Activated naive CD8-positive, alpha-beta T cell treated with anti-CD3 and anti-CD28 coated beads, Interleukin-2, amount 50 U/mL, for 24 hours (primary cell): ENCODE results near the gene CHST11.

Experiments used
- ATAC-seq: fragments of 150-1000 bp; cut with Tn5 transposase; one replicate; pipeline ENCODE4 v1.10.0; 2021
- DNase-seq: peaks from one replicate; pipeline ENCODE4 v3.0.0; 2021
- H3K27ac Mint-ChIP-seq: one replicate; pipeline ENCODE4 v1.8.0; 2021; ENCODE audit warnings: mild to moderate bottlenecking, mixed read lengths
- H3K27me3 Mint-ChIP-seq: one replicate; pipeline ENCODE4 v1.8.0; 2021; ENCODE audit warnings: mixed read lengths
- H3K36me3 Mint-ChIP-seq: one replicate; pipeline ENCODE4 v1.8.0; 2021; ENCODE audit warnings: low read depth, mixed read lengths
- H3K4me1 Mint-ChIP-seq: one replicate; pipeline ENCODE4 v1.8.0; 2021; ENCODE audit warnings: mixed read lengths
- H3K4me3 Mint-ChIP-seq: one replicate; pipeline ENCODE4 v1.8.0; 2021; ENCODE audit warnings: mild to moderate bottlenecking, moderate library complexity, mixed read lengths
- H3K9me3 Mint-ChIP-seq: one replicate; pipeline ENCODE4 v1.8.0; 2021; ENCODE audit warnings: mixed read lengths

The CHST11 gene

DNA sequence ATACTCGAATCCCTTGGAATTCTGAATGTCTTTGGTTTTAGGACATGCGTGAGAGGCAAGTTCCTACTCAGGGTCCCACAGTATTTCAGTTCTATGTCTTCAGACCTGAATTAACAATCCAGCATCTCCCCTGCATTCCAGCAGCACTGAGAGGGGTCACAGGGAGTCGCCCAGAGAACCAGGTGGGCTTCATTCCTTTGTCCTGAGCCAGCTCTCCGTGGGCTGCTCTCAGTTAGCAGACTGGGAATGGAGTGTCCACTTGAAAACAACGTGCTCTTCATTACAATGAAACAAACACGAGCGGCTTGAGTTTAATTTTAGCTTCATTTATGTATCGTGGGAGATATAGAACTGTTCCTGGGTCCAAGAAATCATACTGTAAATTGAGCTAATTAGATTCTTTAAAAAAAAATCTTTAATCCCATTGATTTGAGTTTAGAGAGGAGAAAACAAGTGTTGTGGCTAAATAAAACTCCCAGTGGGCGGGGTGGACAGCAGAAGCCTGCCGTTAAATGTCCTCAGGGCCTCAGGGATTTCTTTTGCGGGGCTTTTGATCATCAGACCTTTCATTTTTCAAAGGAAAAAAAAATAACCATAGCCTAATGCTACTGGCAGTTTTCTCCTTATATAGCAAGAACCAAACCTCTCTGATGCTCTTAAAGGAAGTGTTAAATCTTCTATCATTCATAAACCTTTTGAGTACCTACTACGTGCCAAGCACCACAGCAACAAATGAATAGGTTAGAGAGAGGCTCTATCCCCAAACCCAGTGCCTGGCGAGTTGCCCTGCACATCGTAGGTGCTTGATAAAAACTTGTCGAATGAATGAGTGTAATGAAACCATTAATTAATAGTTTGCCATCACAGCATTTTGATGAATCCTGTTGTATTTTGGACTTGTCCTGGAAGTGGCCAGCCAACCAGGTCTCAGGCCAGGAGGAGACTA, 140.4 kb downstream of the CHST11 start:
- Mint-ChIP-seq H3K27me3 (no peaks in the 10 kb centered on the region), H3K36me3 (no peaks in the 10 kb centered on the region), H3K27ac (no peak overlapping the region), H3K9me3 (no peaks in the 10 kb centered on the region), H3K4me3 (no peak overlapping the region), H3K4me1 (peaks cover 30% of the 10 kb centered on the region)
- ATAC-seq: no peak
- no peak for DNase-seq

DNA sequence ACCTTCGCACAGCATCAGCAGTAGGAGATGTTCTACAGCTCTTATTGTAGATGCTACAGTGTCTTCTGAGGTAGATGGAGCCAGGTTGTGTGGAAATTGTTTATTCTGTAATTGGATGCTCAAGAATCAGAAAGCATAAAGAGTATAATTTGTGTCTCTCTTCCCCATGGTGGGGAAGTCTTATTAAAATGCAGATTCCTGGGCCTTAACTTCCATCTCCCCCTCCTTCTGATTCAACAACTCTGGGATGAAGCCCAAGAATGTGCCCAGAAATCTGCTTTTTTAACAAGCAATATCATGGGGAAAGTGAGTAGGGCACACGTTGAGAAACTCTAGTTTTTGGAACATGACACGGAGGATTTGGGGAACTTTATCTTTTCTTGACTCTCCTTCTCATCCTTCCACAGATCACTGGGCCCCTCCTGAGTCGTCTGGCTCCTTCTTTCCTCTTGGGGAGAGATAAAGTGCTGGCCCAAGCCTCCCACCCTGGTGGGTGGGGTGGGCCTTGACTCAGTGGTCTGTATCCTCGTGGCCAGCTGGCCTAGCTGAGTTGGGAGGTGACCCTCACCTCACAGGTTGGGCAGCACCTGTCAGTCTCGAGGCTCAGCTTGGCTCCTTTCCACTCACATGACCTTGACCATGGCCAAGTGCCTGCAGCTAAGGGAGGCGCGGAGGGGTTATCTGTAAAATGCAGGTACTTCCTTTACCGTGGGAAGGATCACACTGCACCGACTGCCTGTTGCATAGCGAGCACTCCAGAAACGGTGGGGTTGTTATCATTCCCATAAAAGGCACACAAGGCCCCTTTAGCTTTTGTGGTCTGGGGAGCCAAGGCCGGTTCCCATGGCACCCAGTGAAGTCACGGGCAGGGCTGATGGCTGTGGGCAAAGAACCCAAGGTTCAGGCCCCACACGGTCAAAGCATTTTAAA, 141.9 kb downstream of the CHST11 start:
- Mint-ChIP-seq H3K27ac (no peak overlapping the region), H3K4me3 (no peak overlapping the region), H3K4me1 (peaks cover 43% of the 10 kb centered on the region)

DNA sequence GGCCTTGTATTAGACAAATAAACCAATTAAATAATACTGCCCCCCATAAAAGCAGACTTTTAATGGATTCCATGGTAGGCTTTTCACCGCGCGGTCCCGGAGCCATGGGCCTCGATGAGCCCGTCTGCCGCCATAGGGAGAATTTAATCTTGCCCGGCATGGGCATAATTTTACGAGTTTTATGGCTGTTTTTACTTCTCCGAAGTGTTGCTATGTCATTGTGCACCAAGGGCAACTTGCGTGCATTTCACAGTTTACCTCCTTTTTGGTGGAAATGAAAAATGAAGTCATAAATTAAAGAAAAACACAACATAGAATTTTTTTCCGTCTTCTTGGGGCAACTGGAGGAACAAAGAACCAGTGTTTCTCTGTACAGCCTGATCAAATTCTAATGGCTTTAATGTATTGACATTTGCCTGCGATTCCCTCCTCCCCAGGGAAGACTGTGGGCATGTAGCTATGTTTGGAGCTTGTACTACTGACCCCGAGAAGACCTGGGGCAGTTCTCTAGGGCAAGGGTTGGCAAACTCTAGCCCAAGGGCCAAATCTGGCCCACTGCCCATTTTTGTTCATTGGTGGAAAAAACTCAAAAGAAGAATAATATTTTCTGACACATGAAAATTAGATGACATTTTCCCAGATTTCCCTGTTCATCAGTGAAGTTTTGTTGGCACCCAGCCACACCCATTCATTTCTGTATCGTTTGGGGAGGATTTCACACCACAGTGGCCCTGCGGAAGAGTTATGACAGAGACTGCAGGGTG, 142.7 kb downstream of the CHST11 start:
- no peaks in the 10 kb centered on the region for H3K9me3 Mint-ChIP-seq
- peaks cover 9% of the 10 kb centered on the region for H3K36me3 Mint-ChIP-seq
- H3K4me3 Mint-ChIP-seq: no peak overlapping the region
- peaks cover 52% of the 10 kb centered on the region for H3K4me1 Mint-ChIP-seq
- no peaks in the 10 kb centered on the region for H3K27me3 Mint-ChIP-seq
- no peak overlapping the region for H3K27ac Mint-ChIP-seq
- DNase-seq (no peak), ATAC-seq (no peak)

More for the DNA sequence above, 141.9 kb downstream of the CHST11 start:
- H3K36me3 Mint-ChIP-seq: peaks cover 9% of the 10 kb centered on the region
- ATAC-seq: no peak
- no peak for DNase-seq
- H3K9me3 Mint-ChIP-seq: no peaks in the 10 kb centered on the region
- no peaks in the 10 kb centered on the region for H3K27me3 Mint-ChIP-seq

DNA sequence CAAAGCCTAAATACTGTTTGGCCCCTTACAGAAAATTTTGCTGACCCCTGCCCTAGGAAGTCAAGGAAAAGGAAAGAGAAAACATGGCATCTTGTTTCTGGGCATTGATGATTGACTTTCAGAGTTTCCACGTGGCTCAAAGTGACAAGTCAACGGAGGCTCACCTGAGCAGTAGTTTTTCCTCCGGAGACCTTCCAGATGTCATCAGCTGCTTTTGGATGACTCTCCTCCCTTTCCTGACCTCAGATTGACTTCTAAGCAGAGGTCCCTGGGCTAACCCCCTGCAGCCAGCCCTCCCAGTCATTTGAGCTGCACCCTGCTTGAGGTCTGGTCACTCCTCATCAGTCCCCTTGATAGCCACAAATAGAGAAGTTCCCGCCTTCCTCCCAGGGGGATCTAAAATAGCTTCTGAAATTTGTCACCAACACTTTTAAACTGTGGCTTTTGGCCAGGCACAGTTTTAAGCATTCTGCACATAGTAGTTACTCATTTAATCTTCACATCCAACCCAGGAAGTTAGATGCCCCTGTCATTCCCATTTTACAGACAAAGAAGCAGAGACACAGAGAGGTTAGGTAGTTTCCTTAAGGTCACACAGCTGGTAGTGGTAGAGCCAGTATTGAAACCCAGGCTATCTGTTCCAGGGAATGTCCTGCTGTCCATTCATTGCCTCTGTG, 143.4 kb downstream of the CHST11 start:
- Mint-ChIP-seq H3K4me3 (no peak overlapping the region), H3K9me3 (no peaks in the 10 kb centered on the region), H3K4me1 (peaks cover 58% of the 10 kb centered on the region), H3K36me3 (peaks cover 12% of the 10 kb centered on the region), H3K27me3 (no peaks in the 10 kb centered on the region), H3K27ac (no peak overlapping the region)
- DNase-seq (no peak), ATAC-seq (no peak)

DNA sequence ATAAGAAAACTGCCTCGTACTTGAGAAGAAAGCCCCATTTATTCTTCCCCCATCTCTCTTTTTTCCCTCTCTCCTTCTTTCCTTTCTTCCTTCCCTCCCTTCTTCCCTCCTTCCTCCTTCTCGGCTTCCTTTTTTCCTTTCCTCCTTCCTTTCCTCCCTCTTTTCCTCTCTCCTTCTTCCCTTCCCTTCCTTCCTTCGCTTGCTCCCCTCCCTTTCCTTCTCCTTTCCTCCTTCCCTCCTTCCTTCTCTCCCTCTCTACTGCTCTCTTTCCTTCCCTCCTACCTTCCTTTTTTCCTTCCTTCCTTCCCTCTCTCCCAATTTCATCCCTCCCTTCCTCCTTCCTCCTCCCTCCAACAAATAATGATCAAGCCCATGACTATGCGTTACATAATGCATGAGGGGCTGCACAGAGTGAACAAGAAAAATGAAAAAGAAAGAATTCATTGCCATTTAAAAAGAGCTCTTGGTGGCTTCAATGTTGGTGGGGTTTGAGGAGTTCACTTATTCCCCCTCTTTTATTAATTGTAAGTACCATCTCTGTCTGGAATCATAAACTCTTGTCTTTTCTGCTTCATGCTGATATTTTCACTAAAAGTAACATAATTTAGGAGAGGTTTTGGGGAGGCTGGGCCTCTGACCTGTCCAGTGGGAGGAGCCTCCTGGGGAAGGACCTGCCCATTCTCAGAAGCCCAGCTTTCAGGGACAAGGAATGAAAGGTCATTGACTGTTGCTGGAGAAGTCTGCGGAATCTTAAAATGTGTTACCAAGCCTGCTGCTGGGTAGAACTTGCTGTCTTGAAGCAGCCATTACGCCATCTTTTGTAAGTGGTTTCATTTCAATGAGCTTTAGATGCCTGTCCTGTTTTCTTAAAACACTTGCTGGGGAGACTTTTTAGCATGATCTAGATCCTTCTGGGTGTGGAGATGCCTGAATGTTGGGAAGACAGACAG, 144.3 kb downstream of the CHST11 start:
- Mint-ChIP-seq H3K9me3 (no peaks in the 10 kb centered on the region), H3K36me3 (peaks cover 12% of the 10 kb centered on the region), H3K27me3 (no peaks in the 10 kb centered on the region), H3K4me3 (no peak overlapping the region), H3K27ac (no peak overlapping the region), H3K4me1 (peaks cover 55% of the 10 kb centered on the region)
- ATAC-seq: no peak
- no peak for DNase-seq

DNA sequence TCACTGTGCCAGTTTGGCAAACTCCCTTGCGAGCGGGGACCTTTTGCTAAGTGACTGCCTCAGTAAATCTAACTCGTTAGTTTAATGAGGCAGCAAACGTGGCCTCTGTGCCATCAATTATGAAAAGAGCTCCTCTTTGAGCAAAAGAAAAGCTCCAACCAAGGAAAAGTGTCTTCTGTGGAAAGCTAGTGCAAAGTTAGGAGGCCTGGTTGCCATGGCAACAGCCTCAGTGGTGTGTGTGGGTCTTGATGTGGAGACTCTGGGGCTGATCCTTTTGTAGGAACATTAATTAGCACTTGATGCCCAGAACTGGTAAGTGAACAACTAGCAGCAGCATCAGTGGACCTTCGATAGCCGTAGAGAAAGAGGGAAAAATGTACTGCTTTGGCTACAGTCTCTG, 145.7 kb downstream of the CHST11 start:
- DNase-seq: no peak
- Mint-ChIP-seq H3K27me3 (no peaks in the 10 kb centered on the region), H3K36me3 (peaks cover 13% of the 10 kb centered on the region)

DNA sequence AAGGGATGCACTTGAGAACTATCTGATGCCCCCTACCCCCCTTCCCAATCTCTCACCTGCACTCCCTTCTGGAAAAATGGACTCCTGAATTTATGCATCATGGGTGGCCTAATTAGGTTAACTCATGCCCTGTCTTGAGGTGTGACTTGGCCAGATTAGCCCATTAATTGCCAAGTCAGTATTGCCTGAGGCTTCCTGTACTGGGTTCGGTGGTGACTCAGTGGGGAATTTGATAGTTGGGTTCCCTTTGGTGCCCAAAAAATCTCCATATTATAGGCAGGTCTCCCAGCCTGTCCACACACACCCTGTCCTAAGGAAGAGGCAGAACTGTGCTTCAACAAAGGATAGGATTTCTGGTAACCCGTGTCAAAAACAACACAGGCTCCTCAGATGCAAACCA, 146.1 kb downstream of the CHST11 start:
- ATAC-seq: no peak
- peaks cover 43% of the 10 kb centered on the region for H3K4me1 Mint-ChIP-seq
- no peak for DNase-seq
- no peak overlapping the region for H3K27ac Mint-ChIP-seq
- H3K36me3 Mint-ChIP-seq: peaks cover 14% of the 10 kb centered on the region
- H3K4me3 Mint-ChIP-seq: no peak overlapping the region
- H3K9me3 Mint-ChIP-seq: no peaks in the 10 kb centered on the region
- H3K27me3 Mint-ChIP-seq: no peaks in the 10 kb centered on the region

More for the DNA sequence above, 145.7 kb downstream of the CHST11 start:
- no peak for ATAC-seq
- peaks cover 43% of the 10 kb centered on the region for H3K4me1 Mint-ChIP-seq
- H3K27ac Mint-ChIP-seq: no peak overlapping the region
- no peaks in the 10 kb centered on the region for H3K9me3 Mint-ChIP-seq
- no peak overlapping the region for H3K4me3 Mint-ChIP-seq

DNA sequence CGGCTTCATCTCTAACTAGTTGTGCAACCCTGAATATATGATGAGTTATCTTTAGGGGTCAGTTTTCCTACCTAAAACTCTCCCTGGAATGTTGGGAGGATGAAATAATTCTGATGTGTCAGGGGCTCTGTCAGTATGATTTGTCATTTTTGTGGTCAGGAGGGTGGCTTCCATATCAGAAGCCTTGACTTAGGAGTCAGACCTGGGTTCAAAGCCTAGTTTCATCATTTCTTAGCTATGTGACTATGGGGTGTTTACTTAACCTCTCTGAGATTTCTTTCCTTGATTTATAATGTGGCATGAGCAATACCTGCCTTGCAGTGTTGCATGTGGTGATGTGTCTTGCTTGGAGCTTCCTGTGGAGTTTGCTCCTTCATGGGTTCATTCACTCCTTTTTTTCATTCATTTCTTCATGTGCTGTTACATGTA, 146.8 kb downstream of the CHST11 start:
- peaks cover 41% of the 10 kb centered on the region for H3K4me1 Mint-ChIP-seq
- H3K4me3 Mint-ChIP-seq: no peak overlapping the region
- H3K36me3 Mint-ChIP-seq: peaks cover 14% of the 10 kb centered on the region
- H3K9me3 Mint-ChIP-seq: no peaks in the 10 kb centered on the region
- H3K27ac Mint-ChIP-seq: peak overlapping the region; percentile 60
- no peak for DNase-seq
- no peaks in the 10 kb centered on the region for H3K27me3 Mint-ChIP-seq
- peak; percentile 16 for ATAC-seq

DNA sequence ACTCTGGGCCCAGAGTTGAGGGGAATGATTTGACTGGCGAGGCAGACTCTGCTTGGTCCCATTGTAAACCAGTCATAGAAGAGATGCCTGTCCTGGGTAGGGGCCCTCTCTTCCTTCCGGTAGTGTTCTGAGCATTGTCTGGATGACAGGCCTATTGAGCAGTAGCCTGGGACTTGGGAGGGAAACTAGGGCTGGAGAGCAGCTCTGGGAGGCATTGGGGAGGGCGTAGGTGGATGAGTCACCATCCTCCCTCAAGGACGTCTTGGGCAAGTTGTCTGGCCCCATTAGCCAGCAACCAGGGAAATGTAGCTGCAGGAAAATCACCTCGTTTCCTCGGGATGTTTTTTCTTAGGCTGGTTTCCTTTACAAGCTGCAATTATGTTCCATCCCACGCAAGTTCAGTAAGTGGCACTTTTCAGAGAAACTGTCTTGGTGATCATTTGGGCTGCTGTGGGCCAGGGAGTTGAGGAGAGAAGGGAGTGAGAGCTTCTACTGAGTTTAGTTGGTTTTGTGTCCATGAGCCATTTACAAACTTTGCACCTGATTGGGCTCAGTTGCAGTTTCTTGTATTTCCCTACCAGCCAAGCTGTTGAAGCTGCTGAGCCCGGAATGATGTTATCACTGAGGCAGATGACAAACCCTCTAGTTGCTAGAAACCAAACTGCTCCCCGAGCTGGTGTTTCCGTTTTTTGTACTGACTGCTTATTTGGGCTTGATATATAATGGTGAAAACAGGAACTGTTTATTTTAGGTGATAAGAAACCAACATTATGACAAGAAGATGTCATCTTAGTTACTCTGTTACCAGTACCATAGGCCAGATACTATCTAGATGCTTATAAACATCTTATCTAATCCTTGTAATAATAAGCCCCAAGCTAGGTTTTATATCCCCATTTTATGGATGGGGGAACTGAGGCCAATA, 147.6 kb downstream of the CHST11 start:
- peak; percentile 47 for DNase-seq
- H3K4me1 Mint-ChIP-seq: peaks cover 41% of the 10 kb centered on the region
- peaks cover 14% of the 10 kb centered on the region for H3K36me3 Mint-ChIP-seq
- no peaks in the 10 kb centered on the region for H3K27me3 Mint-ChIP-seq
- peak overlapping the region; percentile 60 for H3K27ac Mint-ChIP-seq
- no peaks in the 10 kb centered on the region for H3K9me3 Mint-ChIP-seq
- ATAC-seq: peak; percentile 80
- no peak overlapping the region for H3K4me3 Mint-ChIP-seq

DNA sequence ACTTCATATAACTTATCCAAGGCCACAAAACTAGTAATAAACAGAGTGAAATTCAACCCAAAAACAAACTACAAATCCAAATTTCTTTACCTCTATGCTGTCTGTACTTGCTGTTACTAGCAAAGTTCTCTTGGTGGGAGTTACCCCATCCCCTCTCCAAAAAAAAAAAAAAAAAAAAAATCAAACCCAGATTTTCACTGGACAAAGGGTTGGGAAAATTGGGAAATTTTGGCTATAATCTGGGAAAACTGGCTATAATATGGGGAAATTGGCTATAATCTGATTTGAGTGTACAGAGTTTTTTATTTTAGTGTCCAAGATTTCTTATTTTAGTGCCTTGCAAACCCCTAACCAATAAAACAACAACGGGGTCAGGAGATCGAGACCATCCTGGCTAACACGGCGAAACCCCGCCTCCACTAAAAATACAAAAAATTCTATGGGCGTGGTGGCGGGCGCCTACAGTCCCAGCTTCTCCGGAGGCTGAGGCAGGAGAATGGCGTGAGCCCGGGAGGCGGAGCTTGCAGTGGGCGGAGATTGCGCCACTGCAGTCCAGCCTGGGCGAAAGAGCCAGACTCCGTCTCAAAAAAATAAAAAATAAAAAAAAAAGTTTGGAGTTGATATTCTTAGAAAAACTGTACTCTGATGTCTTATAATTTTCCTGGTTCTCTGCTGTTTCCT, 148.4 kb downstream of the CHST11 start:
- no peak overlapping the region for H3K4me3 Mint-ChIP-seq
- H3K27ac Mint-ChIP-seq: no peak overlapping the region
- H3K4me1 Mint-ChIP-seq: peaks cover 41% of the 10 kb centered on the region
- DNase-seq: no peak
- peaks cover 14% of the 10 kb centered on the region for H3K36me3 Mint-ChIP-seq
- H3K9me3 Mint-ChIP-seq: no peaks in the 10 kb centered on the region
- no peak for ATAC-seq
- no peaks in the 10 kb centered on the region for H3K27me3 Mint-ChIP-seq

DNA sequence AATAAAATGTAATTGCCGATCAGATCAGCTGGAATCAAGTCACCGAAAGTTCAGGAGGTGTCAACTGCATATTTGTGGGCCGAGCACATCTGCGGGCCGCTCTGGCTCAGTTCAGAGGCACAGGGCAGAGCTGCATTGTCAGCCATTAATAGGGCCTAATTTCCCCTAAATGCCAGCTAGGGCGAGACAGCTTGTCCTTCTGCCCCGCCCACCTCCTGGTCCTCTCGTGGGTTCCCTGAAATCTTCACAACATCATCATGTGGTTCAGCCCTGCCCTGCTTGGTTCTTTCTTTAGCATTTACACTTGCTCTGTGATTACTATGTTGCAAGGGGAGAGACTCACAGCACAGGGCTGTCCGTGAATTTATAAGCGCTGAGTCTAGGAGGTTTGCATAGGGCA, 148.9 kb downstream of the CHST11 start:
- H3K27me3 Mint-ChIP-seq: no peaks in the 10 kb centered on the region
- peaks cover 14% of the 10 kb centered on the region for H3K36me3 Mint-ChIP-seq
- no peak overlapping the region for H3K27ac Mint-ChIP-seq
- ATAC-seq (no peak), DNase-seq (no peak)
- H3K4me3 Mint-ChIP-seq: no peak overlapping the region
- no peaks in the 10 kb centered on the region for H3K9me3 Mint-ChIP-seq
- peaks cover 43% of the 10 kb centered on the region for H3K4me1 Mint-ChIP-seq

DNA sequence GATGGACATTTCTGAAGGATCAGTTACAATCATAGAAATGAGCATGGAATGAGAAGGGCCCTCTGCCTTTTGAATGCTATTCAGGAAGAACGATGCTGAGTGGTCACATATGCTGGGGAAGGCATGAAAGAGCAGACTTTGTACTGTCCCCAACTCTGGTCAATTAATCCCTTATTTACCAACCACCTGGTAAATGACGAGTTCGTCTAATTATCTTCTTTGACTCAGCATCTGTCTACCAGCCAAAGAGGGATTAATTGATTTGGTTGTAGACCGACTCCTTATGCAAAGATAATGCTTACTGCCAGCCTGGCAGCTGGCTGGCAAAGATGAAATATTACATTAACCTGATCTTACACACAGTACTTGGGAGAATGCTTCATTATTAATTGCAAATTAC, 152.2 kb downstream of the CHST11 start:
- DNase-seq (no peak), ATAC-seq (no peak)
- no peaks in the 10 kb centered on the region for H3K27me3 Mint-ChIP-seq
- H3K27ac Mint-ChIP-seq: no peak overlapping the region
- H3K4me1 Mint-ChIP-seq: peaks cover 30% of the 10 kb centered on the region
- H3K4me3 Mint-ChIP-seq: no peak overlapping the region
- H3K36me3 Mint-ChIP-seq: peaks cover 5% of the 10 kb centered on the region
- H3K9me3 Mint-ChIP-seq: no peaks in the 10 kb centered on the region
